Measurements from ENCODE around the gene PLEKHM3.
"Not testable (repeated sequence)": the region's sequence is repeated elsewhere in the genome, so short reads cannot be mapped to it uniquely, and the experiment has no call there.

PLEKHM3 gene

DNA sequence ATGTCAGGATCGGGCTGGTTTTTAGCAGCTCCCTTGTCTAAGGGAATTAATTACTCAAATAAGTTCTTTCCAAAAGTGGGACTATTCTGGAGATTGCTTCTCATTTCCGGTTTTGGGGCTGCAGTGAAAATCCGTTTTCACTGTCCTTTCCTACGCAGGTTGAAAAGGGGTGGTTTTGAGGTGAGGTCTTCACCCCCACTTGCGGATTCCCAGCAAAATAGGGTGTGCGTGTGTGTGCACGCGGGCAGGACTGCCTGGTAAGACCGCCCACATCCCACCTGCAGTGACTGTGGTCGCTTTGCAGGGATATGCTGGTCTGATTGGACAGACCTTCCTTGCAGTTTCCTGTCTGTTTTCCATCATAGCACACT lies 472 bp upstream of the PLEKHM3 start:
- H3K9ac ChIP-seq (ENCODE audit: low read length): peak overlapping the region; percentile 79
- peaks cover 4% of the 10 kb centered on the region; the same call in 1 of the 2 replicates for H3K79me2 ChIP-seq (ENCODE audit: low read length)
- H2AFZ ChIP-seq (ENCODE audit: low read depth, low read length): peak overlapping the region; percentile 95
- peak overlapping the region; percentile 64 for H3K27ac ChIP-seq (ENCODE audit: low read length)
- H3K9me3 ChIP-seq (ENCODE audit: insufficient read depth, low read length): no peaks in the 10 kb centered on the region
- H3K4me2 ChIP-seq (ENCODE audit: low read length): peak overlapping the region; percentile 84
- H3K27me3 ChIP-seq (ENCODE audit: low read depth, low read length): no peaks in the 10 kb centered on the region
- H3K36me3 ChIP-seq (replicated peaks; ENCODE audit: low read depth, low read length): no peaks in the 10 kb centered on the region
- peaks cover 9% of the 10 kb centered on the region; the same call in 1 of the 2 replicates for H3K4me1 ChIP-seq (ENCODE audit: low read length)
- H4K20me1 ChIP-seq (ENCODE audit: insufficient read depth, low read length): no peaks in the 10 kb centered on the region
- TF ChIP-seq, protein P1, sequence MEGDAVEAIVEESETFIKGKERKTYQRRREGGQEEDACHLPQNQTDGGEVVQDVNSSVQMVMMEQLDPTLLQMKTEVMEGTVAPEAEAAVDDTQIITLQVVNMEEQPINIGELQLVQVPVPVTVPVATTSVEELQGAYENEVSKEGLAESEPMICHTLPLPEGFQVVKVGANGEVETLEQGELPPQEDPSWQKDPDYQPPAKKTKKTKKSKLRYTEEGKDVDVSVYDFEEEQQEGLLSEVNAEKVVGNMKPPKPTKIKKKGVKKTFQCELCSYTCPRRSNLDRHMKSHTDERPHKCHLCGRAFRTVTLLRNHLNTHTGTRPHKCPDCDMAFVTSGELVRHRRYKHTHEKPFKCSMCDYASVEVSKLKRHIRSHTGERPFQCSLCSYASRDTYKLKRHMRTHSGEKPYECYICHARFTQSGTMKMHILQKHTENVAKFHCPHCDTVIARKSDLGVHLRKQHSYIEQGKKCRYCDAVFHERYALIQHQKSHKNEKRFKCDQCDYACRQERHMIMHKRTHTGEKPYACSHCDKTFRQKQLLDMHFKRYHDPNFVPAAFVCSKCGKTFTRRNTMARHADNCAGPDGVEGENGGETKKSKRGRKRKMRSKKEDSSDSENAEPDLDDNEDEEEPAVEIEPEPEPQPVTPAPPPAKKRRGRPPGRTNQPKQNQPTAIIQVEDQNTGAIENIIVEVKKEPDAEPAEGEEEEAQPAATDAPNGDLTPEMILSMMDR (IDR thresholded peaks at IDR 0.05; ENCODE audit: low read depth, low read length): no peak
- peak overlapping the region; percentile 85 for H3K4me3 ChIP-seq (ENCODE audit: low read length)

DNA sequence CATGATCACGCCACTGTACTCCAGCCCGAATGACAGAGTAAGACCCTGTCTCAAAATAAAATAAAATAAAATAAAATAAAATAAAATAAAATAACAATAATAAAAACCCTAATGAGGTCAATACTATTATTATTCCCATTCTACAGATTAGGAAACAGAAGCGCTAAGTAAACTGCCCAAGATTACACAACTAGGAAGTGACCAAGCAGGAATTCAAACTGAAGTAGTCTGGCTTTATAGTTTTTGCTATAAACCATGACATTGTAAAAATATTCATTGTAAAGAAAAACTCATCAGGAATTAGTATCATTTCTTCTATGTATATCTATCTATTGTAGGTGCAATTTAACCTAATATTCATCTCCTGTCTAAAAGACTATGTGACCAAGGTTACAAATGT lies 1.2 kb downstream of the PLEKHM3 start:
- TF ChIP-seq, protein P1 (IDR thresholded peaks at IDR 0.05; ENCODE audit: low read depth, low read length): no peak
- no peak for TF ChIP-seq EZH2phosphoT487 (IDR thresholded peaks at IDR 0.05; ENCODE audit: low read depth)
- Histone ChIP-seq H4K20me1 (ENCODE audit: insufficient read depth, low read length) (no peaks in the 10 kb centered on the region), H3K79me2 (ENCODE audit: low read length) (peaks cover 4% of the 10 kb centered on the region; the same call in 1 of the 2 replicates), H3K4me2 (ENCODE audit: low read length) (no peak overlapping the region), H3K27ac (ENCODE audit: low read length) (no peak overlapping the region), H2AFZ (ENCODE audit: low read depth, low read length) (no peak overlapping the region), H3K27me3 (ENCODE audit: low read depth, low read length) (no peaks in the 10 kb centered on the region), H3K4me3 (ENCODE audit: low read length) (no peak overlapping the region), H3K4me1 (ENCODE audit: low read length) (peaks cover 9% of the 10 kb centered on the region; the same call in 1 of the 2 replicates), H3K9ac (ENCODE audit: low read length) (no peak overlapping the region), H3K36me3 (replicated peaks; ENCODE audit: low read depth, low read length) (no peaks in the 10 kb centered on the region), H3K9me3 (ENCODE audit: insufficient read depth, low read length) (no peaks in the 10 kb centered on the region)

DNA sequence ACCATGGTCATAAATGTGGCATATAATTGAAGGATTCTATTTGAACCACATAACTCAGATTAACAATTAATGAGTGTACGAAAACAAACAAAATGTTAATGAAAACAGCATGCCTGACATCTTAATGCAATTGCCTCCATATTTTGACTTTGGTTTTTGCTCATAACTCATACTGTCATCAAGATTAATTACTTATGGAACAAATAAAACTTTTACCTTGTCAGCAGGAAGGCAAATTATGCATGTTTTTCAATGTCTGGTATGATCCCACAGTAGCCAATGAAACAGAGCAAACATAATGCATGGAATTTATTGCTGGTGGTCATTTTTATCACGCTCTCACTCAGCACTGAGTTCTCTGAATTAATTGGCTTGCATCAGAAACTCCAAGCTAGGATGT lies 5.1 kb downstream of the PLEKHM3 start:
- peaks cover 3% of the 10 kb centered on the region; the same call in 1 of the 2 replicates for H3K4me1 ChIP-seq (ENCODE audit: low read length)
- no peak overlapping the region for H3K4me3 ChIP-seq (ENCODE audit: low read length)

DNA sequence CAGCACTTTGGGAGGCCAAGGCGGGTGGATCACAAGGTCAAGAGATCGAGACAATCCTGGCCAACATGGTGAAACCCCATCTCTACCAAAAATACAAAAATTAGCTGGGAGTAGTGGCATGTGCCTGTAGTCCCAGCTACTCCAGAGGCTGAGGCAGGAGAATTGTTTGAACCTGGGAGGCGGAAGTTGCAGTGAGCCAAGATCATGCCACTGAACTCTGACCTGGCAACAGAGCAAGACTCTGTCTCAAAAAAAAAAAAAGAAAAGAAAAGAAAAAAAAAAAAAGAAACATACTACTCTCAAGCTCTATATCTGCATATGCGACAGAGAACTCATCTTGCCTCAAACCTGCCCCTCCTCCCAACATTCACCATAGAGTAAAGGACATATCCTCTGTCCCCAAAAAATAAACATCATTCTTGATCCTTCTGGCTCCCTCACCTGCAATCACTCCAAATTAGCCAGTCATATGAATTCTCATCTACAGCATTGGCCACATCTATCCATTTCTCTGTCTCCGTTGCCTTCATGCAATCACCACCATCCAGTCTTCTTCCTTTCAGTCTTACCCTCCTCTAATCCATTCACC lies 7.1 kb downstream of the PLEKHM3 start:
- H2AFZ ChIP-seq (ENCODE audit: low read depth, low read length); H3K9me3 ChIP-seq (ENCODE audit: insufficient read depth, low read length); H3K36me3 ChIP-seq (replicated peaks; ENCODE audit: low read depth, low read length); H3K4me3 ChIP-seq (ENCODE audit: low read length); H3K4me2 ChIP-seq (ENCODE audit: low read length); H3K27ac ChIP-seq (ENCODE audit: low read length); H3K79me2 ChIP-seq (ENCODE audit: low read length); H3K27me3 ChIP-seq (ENCODE audit: low read depth, low read length); H3K4me1 ChIP-seq (ENCODE audit: low read length); H4K20me1 ChIP-seq (ENCODE audit: insufficient read depth, low read length); H3K9ac ChIP-seq (ENCODE audit: low read length): not testable (repeated sequence)

More for the DNA sequence above, 5.1 kb downstream of the PLEKHM3 start:
- Histone ChIP-seq H3K27ac (ENCODE audit: low read length) (no peak overlapping the region), H3K9me3 (ENCODE audit: insufficient read depth, low read length) (no peaks in the 10 kb centered on the region), H4K20me1 (ENCODE audit: insufficient read depth, low read length) (no peaks in the 10 kb centered on the region), H2AFZ (ENCODE audit: low read depth, low read length) (no peak overlapping the region), H3K4me2 (ENCODE audit: low read length) (no peak overlapping the region), H3K9ac (ENCODE audit: low read length) (no peak overlapping the region), H3K79me2 (ENCODE audit: low read length) (peaks cover 4% of the 10 kb centered on the region; the same call in 1 of the 2 replicates), H3K36me3 (replicated peaks; ENCODE audit: low read depth, low read length) (no peaks in the 10 kb centered on the region), H3K27me3 (ENCODE audit: low read depth, low read length) (no peaks in the 10 kb centered on the region)
- TF ChIP-seq EZH2phosphoT487 (IDR thresholded peaks at IDR 0.05; ENCODE audit: low read depth): no peak
- TF ChIP-seq, protein P1 (IDR thresholded peaks at IDR 0.05; ENCODE audit: low read depth, low read length): no peak

All from OCI-LY3 (cell line).